ENCODE results near the gene XPNPEP2. TPM values are rescaled to one million over a fixed set of nuclear protein-coding genes. Genes with fewer than 3 reads are reported as not detected.
A peak's percentile ranks its signal among the peaks of the same experiment; 100 is the strongest.

XPNPEP2 gene
- total RNA-seq, 1 donor, result not detected

- H4K20me1 ChIP-seq (ENCODE audit: insufficient read depth, low read length), result no peaks in the 10 kb centered on the region
- no peak overlapping the region for H3K4me3 ChIP-seq (ENCODE audit: insufficient read depth, low read length)
- no peaks in the 10 kb centered on the region for H3K9me3 ChIP-seq (ENCODE audit: low read depth, low read length)
- H2AFZ ChIP-seq (ENCODE audit: low read length), result no peak overlapping the region
- peaks cover 22% of the 10 kb centered on the region for H3K27me3 ChIP-seq (ENCODE audit: insufficient read depth, low read length)
- H3K27ac ChIP-seq (ENCODE audit: low read depth, low read length), result no peak overlapping the region
- peak; percentile 88 for TF ChIP-seq CTCF (IDR thresholded peaks at IDR 0.05; ENCODE audit: extremely low read depth, low read depth, low read length)
- H3K4me1 ChIP-seq (ENCODE audit: insufficient read depth, low read length), result no peaks in the 10 kb centered on the region
- no peaks in the 10 kb centered on the region for H3K79me2 ChIP-seq (ENCODE audit: insufficient read depth, low read length)
- no peak overlapping the region for H3K4me2 ChIP-seq (ENCODE audit: insufficient read depth, low read length)
- H3K36me3 ChIP-seq (ENCODE audit: insufficient read depth, low read length), result no peaks in the 10 kb centered on the region
- peak; percentile 88 for DNase-seq (ENCODE audit: insufficient read length, low spot score, missing footprints)
Observed at GRCh38 chrX:129726307-129727111, 12.3 kb upstream of the XPNPEP2 start.

GRCh38 chrX:129728061-129728460 is 10.7 kb upstream of the XPNPEP2 start:
- TF ChIP-seq CTCF (IDR thresholded peaks at IDR 0.05; ENCODE audit: extremely low read depth, low read depth, low read length), result no peak
- no peaks in the 10 kb centered on the region for H3K4me1 ChIP-seq (ENCODE audit: insufficient read depth, low read length)
- H3K27me3 ChIP-seq (ENCODE audit: insufficient read depth, low read length), result peaks cover 9% of the 10 kb centered on the region
- no peaks in the 10 kb centered on the region for H3K36me3 ChIP-seq (ENCODE audit: insufficient read depth, low read length)
- no peak overlapping the region for H3K27ac ChIP-seq (ENCODE audit: low read depth, low read length)
- H4K20me1 ChIP-seq (ENCODE audit: insufficient read depth, low read length), result no peaks in the 10 kb centered on the region
- no peaks in the 10 kb centered on the region for H3K9me3 ChIP-seq (ENCODE audit: low read depth, low read length)
- DNase-seq (ENCODE audit: insufficient read length, low spot score, missing footprints), result no peak
- no peak overlapping the region for H3K4me2 ChIP-seq (ENCODE audit: insufficient read depth, low read length)
- H3K79me2 ChIP-seq (ENCODE audit: insufficient read depth, low read length), result no peaks in the 10 kb centered on the region
- no peak overlapping the region for H2AFZ ChIP-seq (ENCODE audit: low read length)
- no peak overlapping the region for H3K4me3 ChIP-seq (ENCODE audit: insufficient read depth, low read length)

- Histone ChIP-seq H3K4me2 (ENCODE audit: insufficient read depth, low read length) (no peak overlapping the region), H3K4me3 (ENCODE audit: insufficient read depth, low read length) (no peak overlapping the region), H2AFZ (ENCODE audit: low read length) (no peak overlapping the region), H3K27ac (ENCODE audit: low read depth, low read length) (no peak overlapping the region), H3K4me1 (ENCODE audit: insufficient read depth, low read length) (no peaks in the 10 kb centered on the region), H4K20me1 (ENCODE audit: insufficient read depth, low read length) (no peaks in the 10 kb centered on the region), H3K27me3 (ENCODE audit: insufficient read depth, low read length) (peaks cover 11% of the 10 kb centered on the region), H3K36me3 (ENCODE audit: insufficient read depth, low read length) (no peaks in the 10 kb centered on the region), H3K79me2 (ENCODE audit: insufficient read depth, low read length) (no peaks in the 10 kb centered on the region), H3K9me3 (ENCODE audit: low read depth, low read length) (no peaks in the 10 kb centered on the region)
- no peak for DNase-seq (ENCODE audit: insufficient read length, low spot score, missing footprints)
- no peak for TF ChIP-seq CTCF (IDR thresholded peaks at IDR 0.05; ENCODE audit: extremely low read depth, low read depth, low read length)
Observed at GRCh38 chrX:129731228-129731627, 7.6 kb upstream of the XPNPEP2 start.

- DNase-seq (ENCODE audit: insufficient read length, low spot score, missing footprints), result no peak
- TF ChIP-seq CTCF (IDR thresholded peaks at IDR 0.05; ENCODE audit: extremely low read depth, low read depth, low read length), result no peak
Observed at GRCh38 chrX:129732857-129733256, 5.9 kb upstream of the XPNPEP2 start.

More at GRCh38 chrX:129732857-129733256, 5.9 kb upstream of the XPNPEP2 start:
- no peaks in the 10 kb centered on the region for H3K79me2 ChIP-seq (ENCODE audit: insufficient read depth, low read length)
- no peak overlapping the region for H3K27ac ChIP-seq (ENCODE audit: low read depth, low read length)
- no peaks in the 10 kb centered on the region for H3K9me3 ChIP-seq (ENCODE audit: low read depth, low read length)
- H3K4me2 ChIP-seq (ENCODE audit: insufficient read depth, low read length), result no peak overlapping the region
- no peaks in the 10 kb centered on the region for H4K20me1 ChIP-seq (ENCODE audit: insufficient read depth, low read length)
- H3K27me3 ChIP-seq (ENCODE audit: insufficient read depth, low read length), result peaks cover 13% of the 10 kb centered on the region
- H3K4me3 ChIP-seq (ENCODE audit: insufficient read depth, low read length), result no peak overlapping the region
- H2AFZ ChIP-seq (ENCODE audit: low read length), result no peak overlapping the region
- no peaks in the 10 kb centered on the region for H3K4me1 ChIP-seq (ENCODE audit: insufficient read depth, low read length)
- H3K36me3 ChIP-seq (ENCODE audit: insufficient read depth, low read length), result no peaks in the 10 kb centered on the region
